ENCODE measurements around the gene MYO1G.

MYO1G gene

GRCh38 chr7:44921607-44922350, 57.0 kb downstream of the MYO1G start:
- Histone ChIP-seq H3K4me3 (ENCODE audit: low read depth in 1 of 2, low read length in 1 of 2) (no peak overlapping the region), H3K36me3 (no peaks in the 10 kb centered on the region), H3K27me3 (no peaks in the 10 kb centered on the region), H3K9me3 (no peaks in the 10 kb centered on the region), H3K4me1 (ENCODE audit: control insufficient read depth in 1 of 2, insufficient read depth in 1 of 2, low read depth in 1 of 2, low read length in 1 of 2) (peaks cover 0 to 4% of the 10 kb centered on the region in 2 experiments), H3K27ac (no peak overlapping the region)
- TF ChIP-seq CTCF (IDR thresholded peaks at IDR 0.05), result peak; percentile 84

GRCh38 chr7:44920119-44920518, 58.7 kb downstream of the MYO1G start:
- Histone ChIP-seq H3K27me3 (no peaks in the 10 kb centered on the region), H3K4me1 (ENCODE audit: control insufficient read depth in 1 of 2, insufficient read depth in 1 of 2, low read depth in 1 of 2, low read length in 1 of 2) (peaks cover 0 to 4% of the 10 kb centered on the region in 2 experiments), H3K36me3 (no peaks in the 10 kb centered on the region), H3K9me3 (no peaks in the 10 kb centered on the region), H3K4me3 (ENCODE audit: low read depth in 1 of 2, low read length in 1 of 2) (no peak overlapping the region), H3K27ac (no peak overlapping the region)
- TF ChIP-seq CTCF (IDR thresholded peaks at IDR 0.05), result no peak

- Histone ChIP-seq H3K4me1 (ENCODE audit: control insufficient read depth in 1 of 2, insufficient read depth in 1 of 2, low read depth in 1 of 2, low read length in 1 of 2) (peaks cover 0 to 4% of the 10 kb centered on the region in 2 experiments), H3K27ac (no peak overlapping the region), H3K36me3 (no peaks in the 10 kb centered on the region), H3K4me3 (ENCODE audit: low read depth in 1 of 2, low read length in 1 of 2) (no peak overlapping the region), H3K27me3 (no peaks in the 10 kb centered on the region), H3K9me3 (no peaks in the 10 kb centered on the region)
- TF ChIP-seq CTCF (IDR thresholded peaks at IDR 0.05), result no peak
These were observed 60.8 kb downstream of the MYO1G start for GRCh38 chr7:44918029-44918428.

- no peak for TF ChIP-seq CTCF (IDR thresholded peaks at IDR 0.05)
These were observed 61.4 kb downstream of the MYO1G start for GRCh38 chr7:44917465-44917864.

GRCh38 chr7:44914992-44915607, 63.7 kb downstream of the MYO1G start:
- Histone ChIP-seq H3K27ac (no peak overlapping the region), H3K9me3 (no peaks in the 10 kb centered on the region), H3K4me1 (ENCODE audit: control insufficient read depth in 1 of 2, insufficient read depth in 1 of 2, low read depth in 1 of 2, low read length in 1 of 2) (no peaks in the 10 kb centered on the region), H3K27me3 (no peaks in the 10 kb centered on the region), H3K4me3 (ENCODE audit: low read depth in 1 of 2, low read length in 1 of 2) (no peak overlapping the region), H3K36me3 (no peaks in the 10 kb centered on the region)
- TF ChIP-seq CTCF (IDR thresholded peaks at IDR 0.05), result no peak

More at GRCh38 chr7:44917465-44917864, 61.4 kb downstream of the MYO1G start:
- H3K27ac ChIP-seq, result no peak overlapping the region
- H3K4me3 ChIP-seq (ENCODE audit: low read depth in 1 of 2, low read length in 1 of 2), result no peak overlapping the region
- H3K4me1 ChIP-seq (ENCODE audit: control insufficient read depth in 1 of 2, insufficient read depth in 1 of 2, low read depth in 1 of 2, low read length in 1 of 2), result peaks cover 0 to 4% of the 10 kb centered on the region in 2 experiments
- no peaks in the 10 kb centered on the region for H3K36me3 ChIP-seq
- H3K9me3 ChIP-seq, result no peaks in the 10 kb centered on the region
- no peaks in the 10 kb centered on the region for H3K27me3 ChIP-seq
